ENCODE results near the gene SUMO1.

DNA sequence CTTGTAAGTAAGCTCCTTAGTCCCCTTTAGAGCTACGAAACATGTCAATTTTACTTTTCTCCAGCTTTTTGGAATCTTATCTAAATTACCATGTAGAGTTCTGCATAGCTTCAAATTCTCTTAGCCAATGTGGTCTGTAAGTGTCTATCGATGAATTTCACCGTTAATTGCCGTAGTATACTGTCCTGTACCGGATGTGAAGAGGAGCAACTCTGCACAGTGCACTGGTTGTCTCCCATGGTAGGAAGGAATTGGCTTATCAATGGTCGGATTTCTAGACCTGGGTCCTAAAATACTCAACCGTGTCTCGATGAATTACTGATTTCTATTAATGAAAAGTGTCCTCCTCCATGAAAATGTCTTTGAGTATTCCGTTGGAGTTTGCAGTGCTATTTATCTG is 29.1 kb upstream of the SUMO1 start:
- TF ChIP-seq, protein P1, sequence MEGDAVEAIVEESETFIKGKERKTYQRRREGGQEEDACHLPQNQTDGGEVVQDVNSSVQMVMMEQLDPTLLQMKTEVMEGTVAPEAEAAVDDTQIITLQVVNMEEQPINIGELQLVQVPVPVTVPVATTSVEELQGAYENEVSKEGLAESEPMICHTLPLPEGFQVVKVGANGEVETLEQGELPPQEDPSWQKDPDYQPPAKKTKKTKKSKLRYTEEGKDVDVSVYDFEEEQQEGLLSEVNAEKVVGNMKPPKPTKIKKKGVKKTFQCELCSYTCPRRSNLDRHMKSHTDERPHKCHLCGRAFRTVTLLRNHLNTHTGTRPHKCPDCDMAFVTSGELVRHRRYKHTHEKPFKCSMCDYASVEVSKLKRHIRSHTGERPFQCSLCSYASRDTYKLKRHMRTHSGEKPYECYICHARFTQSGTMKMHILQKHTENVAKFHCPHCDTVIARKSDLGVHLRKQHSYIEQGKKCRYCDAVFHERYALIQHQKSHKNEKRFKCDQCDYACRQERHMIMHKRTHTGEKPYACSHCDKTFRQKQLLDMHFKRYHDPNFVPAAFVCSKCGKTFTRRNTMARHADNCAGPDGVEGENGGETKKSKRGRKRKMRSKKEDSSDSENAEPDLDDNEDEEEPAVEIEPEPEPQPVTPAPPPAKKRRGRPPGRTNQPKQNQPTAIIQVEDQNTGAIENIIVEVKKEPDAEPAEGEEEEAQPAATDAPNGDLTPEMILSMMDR (IDR thresholded peaks at IDR 0.05; ENCODE audit: low read depth, low read length): no peak
- TF ChIP-seq, protein P2, sequence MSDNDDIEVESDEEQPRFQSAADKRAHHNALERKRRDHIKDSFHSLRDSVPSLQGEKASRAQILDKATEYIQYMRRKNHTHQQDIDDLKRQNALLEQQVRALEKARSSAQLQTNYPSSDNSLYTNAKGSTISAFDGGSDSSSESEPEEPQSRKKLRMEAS (IDR thresholded peaks at IDR 0.05; ENCODE audit: low read depth, low read length): no peak

All from NB4 (cell line).